Neural crest cell (in vitro differentiated cells): ENCODE data around the gene CASZ1. TPM values are rescaled to one million over a fixed set of nuclear protein-coding genes. Genes with fewer than 3 reads are reported as not detected.

Experiments
- DNase-seq: peaks from one replicate; pipeline ENCODE4 v3.0.0; 2021; ENCODE audit warnings: low read depth, mixed read lengths, low spot score
- H3K27ac Mint-ChIP-seq: one replicate; pipeline ENCODE4 v1.8.0; 2021; ENCODE audit warnings: mild to moderate bottlenecking, mixed read lengths; ENCODE audit not compliant: unreplicated experiment
- H3K27me3 Mint-ChIP-seq: 2 replicates; pipeline ENCODE4 v1.8.0; 2021; ENCODE audit warnings: low read depth, mild to moderate bottlenecking, mixed read lengths
- H3K36me3 Mint-ChIP-seq: 2 replicates; pipeline ENCODE4 v1.8.0; 2021; ENCODE audit warnings: low read depth, mild to moderate bottlenecking, mixed read lengths
- H3K4me1 Mint-ChIP-seq: 2 replicates; pipeline ENCODE4 v1.8.0; 2021; ENCODE audit warnings: mixed read lengths
- H3K4me3 Mint-ChIP-seq: one replicate; pipeline ENCODE4 v1.8.0; 2021; ENCODE audit warnings: mild to moderate bottlenecking, mixed read lengths
- H3K9me3 Mint-ChIP-seq: 2 replicates; pipeline ENCODE4 v1.8.0; 2021; ENCODE audit warnings: mixed read lengths
- total RNA-seq: library from RNA; stranded (reverse); gene quantifications from 2 replicates; pipeline ENCODE4 v1.2.1, GENCODE V29; 2021
- TF ChIP-seq, protein P1 (sequence below): fragments of 200-600 bp; sonication (generic); conservative IDR thresholded peaks from 2 replicates; pipeline ENCODE4 v1.5.0; 2021; ENCODE audit warnings: antibody characterized with exemption, mild to moderate bottlenecking

Gene CASZ1
- total RNA-seq, 1 donor from 2014 or later, result 2.6 TPM

DNA sequence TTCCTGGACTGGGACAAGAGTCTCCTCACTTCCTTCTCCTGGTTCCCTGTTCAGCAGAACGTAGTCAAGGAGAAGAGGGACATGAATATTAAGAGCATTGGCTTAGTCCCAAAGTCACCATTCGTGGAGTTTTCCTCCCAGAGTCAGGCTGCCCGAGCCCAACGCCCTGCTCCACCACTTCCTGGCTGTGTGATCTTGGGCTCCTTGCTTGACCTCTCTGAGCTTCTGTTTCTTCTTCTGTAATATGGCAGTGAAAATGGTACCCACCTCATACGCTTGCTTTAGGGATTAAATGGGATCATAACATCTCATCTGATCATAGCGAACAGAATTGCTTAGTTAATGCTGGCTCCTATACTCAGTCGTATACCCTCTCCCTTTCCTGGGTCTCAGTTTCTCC is 12.0 kb upstream of the CASZ1 start:
- Mint-ChIP-seq H3K9me3 (no peaks in the 10 kb centered on the region), H3K4me3 (no peak overlapping the region), H3K36me3 (no peaks in the 10 kb centered on the region), H3K4me1 (no peaks in the 10 kb centered on the region), H3K27me3 (peaks cover 74% of the 10 kb centered on the region), H3K27ac (no peak overlapping the region)
- no peak for DNase-seq
- TF ChIP-seq, protein P1, sequence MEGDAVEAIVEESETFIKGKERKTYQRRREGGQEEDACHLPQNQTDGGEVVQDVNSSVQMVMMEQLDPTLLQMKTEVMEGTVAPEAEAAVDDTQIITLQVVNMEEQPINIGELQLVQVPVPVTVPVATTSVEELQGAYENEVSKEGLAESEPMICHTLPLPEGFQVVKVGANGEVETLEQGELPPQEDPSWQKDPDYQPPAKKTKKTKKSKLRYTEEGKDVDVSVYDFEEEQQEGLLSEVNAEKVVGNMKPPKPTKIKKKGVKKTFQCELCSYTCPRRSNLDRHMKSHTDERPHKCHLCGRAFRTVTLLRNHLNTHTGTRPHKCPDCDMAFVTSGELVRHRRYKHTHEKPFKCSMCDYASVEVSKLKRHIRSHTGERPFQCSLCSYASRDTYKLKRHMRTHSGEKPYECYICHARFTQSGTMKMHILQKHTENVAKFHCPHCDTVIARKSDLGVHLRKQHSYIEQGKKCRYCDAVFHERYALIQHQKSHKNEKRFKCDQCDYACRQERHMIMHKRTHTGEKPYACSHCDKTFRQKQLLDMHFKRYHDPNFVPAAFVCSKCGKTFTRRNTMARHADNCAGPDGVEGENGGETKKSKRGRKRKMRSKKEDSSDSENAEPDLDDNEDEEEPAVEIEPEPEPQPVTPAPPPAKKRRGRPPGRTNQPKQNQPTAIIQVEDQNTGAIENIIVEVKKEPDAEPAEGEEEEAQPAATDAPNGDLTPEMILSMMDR, result no peak

DNA sequence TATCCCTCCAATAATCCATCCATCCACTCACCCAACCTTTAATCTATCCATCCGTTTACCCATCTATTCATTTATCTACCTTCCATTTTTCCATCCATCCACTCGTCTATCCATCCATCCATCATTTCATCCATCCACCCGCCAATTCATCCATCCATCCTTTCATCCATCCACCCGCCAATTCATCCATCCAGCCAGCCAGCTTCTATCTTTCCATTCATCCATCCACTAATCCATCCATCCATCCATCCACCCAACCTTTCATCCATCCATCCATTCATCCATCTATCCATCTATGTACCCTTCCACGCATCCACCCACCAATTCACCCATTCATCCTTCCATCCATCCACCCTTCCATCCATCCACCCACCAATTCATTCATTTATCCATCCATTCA is 10.5 kb upstream of the CASZ1 start:
- peaks cover 89% of the 10 kb centered on the region for H3K27me3 Mint-ChIP-seq
- TF ChIP-seq, protein P1, result no peak
- H3K36me3 Mint-ChIP-seq, result no peaks in the 10 kb centered on the region
- DNase-seq, result no peak
- H3K27ac Mint-ChIP-seq, result peak overlapping the region; percentile 61
- H3K4me3 Mint-ChIP-seq, result no peak overlapping the region
- no peaks in the 10 kb centered on the region for H3K9me3 Mint-ChIP-seq
- no peaks in the 10 kb centered on the region for H3K4me1 Mint-ChIP-seq

DNA sequence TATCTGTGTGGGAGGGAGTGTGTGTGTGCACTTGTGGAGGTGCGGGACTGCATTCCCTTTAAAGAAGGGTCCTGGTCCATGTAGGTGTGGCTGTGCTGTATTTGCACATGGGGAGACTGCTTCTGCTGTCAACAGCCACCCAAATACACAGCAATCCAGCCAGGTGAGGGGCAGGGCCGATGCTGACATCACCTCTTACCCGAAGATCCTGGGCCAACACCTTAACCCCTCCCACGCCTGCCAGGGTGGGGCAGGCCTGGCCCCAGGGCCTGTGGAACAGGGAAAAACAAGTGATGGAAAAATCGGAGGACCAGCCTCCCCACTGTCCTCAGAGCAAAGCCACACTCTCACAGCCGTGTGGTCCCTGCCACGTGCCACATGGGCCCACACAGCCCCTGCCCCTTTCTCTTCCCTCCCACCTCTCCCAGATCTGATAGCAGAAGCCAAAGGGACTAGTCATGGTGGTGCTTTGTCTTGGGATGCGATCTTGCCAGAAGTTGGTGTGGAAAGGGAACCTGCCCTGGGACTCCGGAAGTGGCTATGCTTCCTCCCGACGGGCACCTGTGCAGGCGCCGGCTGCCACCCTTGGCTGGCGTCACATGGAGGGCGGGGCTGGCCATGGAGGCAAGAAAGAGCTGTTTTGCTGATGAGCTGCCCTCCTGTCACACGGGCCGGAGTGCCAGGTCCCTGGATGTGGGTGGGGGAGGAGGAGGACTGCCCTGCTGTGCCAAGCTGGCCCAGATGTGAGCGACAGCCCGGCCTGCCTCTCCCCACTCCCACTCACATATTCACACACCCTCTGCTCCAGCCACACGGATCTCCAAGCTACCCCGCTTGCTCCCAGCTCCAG is 7.8 kb upstream of the CASZ1 start:
- TF ChIP-seq, protein P1, result no peak
- peaks cover 94% of the 10 kb centered on the region for H3K27me3 Mint-ChIP-seq
- H3K36me3 Mint-ChIP-seq, result no peaks in the 10 kb centered on the region
- no peak overlapping the region for H3K27ac Mint-ChIP-seq
- no peaks in the 10 kb centered on the region for H3K4me1 Mint-ChIP-seq
- no peak for DNase-seq
- H3K4me3 Mint-ChIP-seq, result no peak overlapping the region
- H3K9me3 Mint-ChIP-seq, result no peaks in the 10 kb centered on the region

DNA sequence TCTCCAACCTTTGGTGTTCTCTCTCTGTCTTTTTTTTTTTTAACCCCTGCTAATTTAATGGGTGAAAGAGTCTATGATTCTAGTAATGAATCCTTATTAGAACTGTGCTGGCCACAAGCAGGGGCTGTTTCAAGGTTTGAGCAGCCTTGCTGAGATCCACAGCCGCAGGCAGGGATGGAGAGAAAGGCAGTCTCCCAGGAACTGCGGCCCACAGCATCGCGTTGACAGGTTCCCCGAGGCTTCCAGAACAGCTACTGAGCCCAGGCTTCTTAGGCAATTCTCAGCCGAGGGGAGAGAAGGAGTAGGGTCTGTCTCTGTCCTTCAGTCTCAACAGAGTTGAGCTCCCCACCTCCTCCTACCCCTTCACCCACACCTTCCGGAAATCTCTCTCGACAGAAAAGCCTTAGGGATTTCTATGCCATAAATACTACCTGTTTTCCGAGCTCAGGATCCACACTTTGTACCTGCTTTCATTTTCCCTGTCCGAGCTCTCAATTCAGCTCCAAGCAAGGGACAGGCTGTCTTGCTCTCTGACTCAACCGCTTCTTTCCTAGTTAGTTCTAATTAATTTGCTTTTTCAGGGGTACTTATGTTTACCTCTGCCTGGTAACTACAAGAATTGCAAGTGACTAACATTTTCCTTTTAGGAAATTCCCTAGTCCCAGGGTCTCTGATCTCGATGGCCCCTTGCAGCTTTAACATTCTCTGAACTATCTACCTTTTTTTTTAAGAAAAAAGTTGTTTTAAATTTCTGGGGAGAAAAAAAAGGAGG is 6.7 kb upstream of the CASZ1 start:
- no peak overlapping the region for H3K27ac Mint-ChIP-seq
- no peaks in the 10 kb centered on the region for H3K9me3 Mint-ChIP-seq
- H3K4me3 Mint-ChIP-seq, result no peak overlapping the region
- H3K27me3 Mint-ChIP-seq, result peaks cover 94% of the 10 kb centered on the region
- H3K4me1 Mint-ChIP-seq, result no peaks in the 10 kb centered on the region
- H3K36me3 Mint-ChIP-seq, result no peaks in the 10 kb centered on the region
- TF ChIP-seq, protein P1, result no peak
- DNase-seq, result no peak

DNA sequence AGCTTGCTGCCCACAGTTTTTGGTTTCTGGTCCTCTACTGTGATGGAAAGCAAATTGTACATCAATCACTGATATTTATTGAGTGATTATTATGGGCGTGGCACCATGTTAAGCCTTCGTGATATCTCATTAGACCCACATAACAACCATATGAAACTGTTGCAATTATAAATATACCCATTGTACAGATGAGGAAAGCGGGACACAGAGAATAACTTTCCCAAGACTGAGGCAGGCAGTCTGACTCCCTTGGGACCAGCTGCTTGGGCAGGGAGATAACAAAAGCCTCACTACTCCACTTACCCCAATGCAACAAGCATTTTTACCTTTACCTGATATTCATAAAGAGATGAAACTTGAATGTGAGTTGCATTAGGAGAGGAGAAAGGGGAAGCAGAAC is 4.3 kb upstream of the CASZ1 start:
- H3K36me3 Mint-ChIP-seq, result no peaks in the 10 kb centered on the region
- TF ChIP-seq, protein P1, result no peak
- no peak for DNase-seq
- no peak overlapping the region for H3K4me3 Mint-ChIP-seq
- H3K4me1 Mint-ChIP-seq, result no peaks in the 10 kb centered on the region
- no peak overlapping the region for H3K27ac Mint-ChIP-seq
- no peaks in the 10 kb centered on the region for H3K9me3 Mint-ChIP-seq
- H3K27me3 Mint-ChIP-seq, result peaks cover 92% of the 10 kb centered on the region
